BJ (cell line): ENCODE measurements around the gene PDZD2. TPM values are rescaled to one million over a fixed set of nuclear protein-coding genes. Genes with fewer than 3 reads are reported as not detected.

ENCODE experiments used
- CTCF ChIA-PET: fragments of 350-600 bp; formaldehyde crosslinking; extraction: SDS; loops from one replicate; lab custom pipeline; 2021; ENCODE audit warnings: antibody characterized with exemption, inconsistent platforms; lab: Yijun Ruan, JAX
- POLR2A ChIA-PET: fragments of 300-600 bp; sonication (Branson Sonifier 250); formaldehyde crosslinking; extraction: SDS; loops from one replicate; lab custom pipeline; 2021; ENCODE audit warnings: antibody characterized with exemption; lab: Charles Lee
- DNase-seq: peaks from one replicate; pipeline ENCODE4 v3.0.0-alpha.2; 2011; ENCODE audit warnings: low read depth
- H3K27me3 ChIP-seq: 2 replicates; pipeline ENCODE4 v1.6.0; 2011; ENCODE audit warnings: low read length; ENCODE audit not compliant: control insufficient read depth, insufficient read depth
- H3K36me3 ChIP-seq: 2 replicates; pipeline ENCODE4 v1.5.1; 2011; ENCODE audit warnings: low read length; ENCODE audit not compliant: control insufficient read depth, insufficient read depth
- H3K4me3 ChIP-seq: 2 replicates; pipeline ENCODE4 v1.5.1; 2011; ENCODE audit warnings: low read depth, mild to moderate bottlenecking, control low read depth, low read length
- polyA plus RNA-seq: library from polyadenylated mRNA; depleted of rRNA; stranded (reverse); fragments of >200 nt; gene quantifications from 2 replicates; pipeline ENCODE4 v1.2.3, GENCODE V29; 2011
- TF ChIP-seq, protein P1 (sequence below): IDR thresholded peaks from 2 replicates; pipeline ENCODE4 v1.5.1; 2011; ENCODE audit warnings: low read depth, mild to moderate bottlenecking, control low read depth, inconsistent platforms, low read length, moderate library complexity; ENCODE audit not compliant: insufficient read depth

Gene PDZD2
- polyA plus RNA-seq, 1 experiment, result 0.06 TPM

DNA sequence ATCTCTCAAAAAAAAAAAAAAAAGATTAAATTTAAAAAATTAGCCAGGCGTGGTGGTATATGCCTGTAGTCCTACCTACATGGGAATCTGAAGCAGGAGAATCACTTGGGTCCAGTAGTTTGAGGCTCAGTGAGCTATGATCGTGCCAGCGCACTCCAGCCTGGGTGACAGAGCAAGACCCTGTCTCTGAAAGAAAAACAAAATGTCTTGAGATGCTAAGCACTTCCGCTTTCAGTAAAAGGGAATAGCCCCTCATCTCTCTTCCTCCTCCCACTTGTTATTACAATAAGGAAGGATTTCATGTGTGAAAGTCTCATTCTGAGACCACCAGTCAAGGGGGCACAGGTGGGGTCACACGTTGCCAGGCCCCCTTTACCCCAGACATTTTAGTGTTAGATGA lies 455.8 kb downstream of the PDZD2 start:
- Histone ChIP-seq H3K36me3 (peaks cover 6% of the 10 kb centered on the region), H3K27me3 (no peaks in the 10 kb centered on the region), H3K4me3 (no peak overlapping the region)
- ChIA-PET POLR2A (no interaction called here), CTCF (interaction anchor here (0.8 to 2.8 kb wide), 4 partner anchors 9 to 270 kb away, joined by 3 to 54 read pairs (median 4); no protein-coding TSS in a partner anchor)
- DNase-seq, result no peak
- TF ChIP-seq, protein P1, sequence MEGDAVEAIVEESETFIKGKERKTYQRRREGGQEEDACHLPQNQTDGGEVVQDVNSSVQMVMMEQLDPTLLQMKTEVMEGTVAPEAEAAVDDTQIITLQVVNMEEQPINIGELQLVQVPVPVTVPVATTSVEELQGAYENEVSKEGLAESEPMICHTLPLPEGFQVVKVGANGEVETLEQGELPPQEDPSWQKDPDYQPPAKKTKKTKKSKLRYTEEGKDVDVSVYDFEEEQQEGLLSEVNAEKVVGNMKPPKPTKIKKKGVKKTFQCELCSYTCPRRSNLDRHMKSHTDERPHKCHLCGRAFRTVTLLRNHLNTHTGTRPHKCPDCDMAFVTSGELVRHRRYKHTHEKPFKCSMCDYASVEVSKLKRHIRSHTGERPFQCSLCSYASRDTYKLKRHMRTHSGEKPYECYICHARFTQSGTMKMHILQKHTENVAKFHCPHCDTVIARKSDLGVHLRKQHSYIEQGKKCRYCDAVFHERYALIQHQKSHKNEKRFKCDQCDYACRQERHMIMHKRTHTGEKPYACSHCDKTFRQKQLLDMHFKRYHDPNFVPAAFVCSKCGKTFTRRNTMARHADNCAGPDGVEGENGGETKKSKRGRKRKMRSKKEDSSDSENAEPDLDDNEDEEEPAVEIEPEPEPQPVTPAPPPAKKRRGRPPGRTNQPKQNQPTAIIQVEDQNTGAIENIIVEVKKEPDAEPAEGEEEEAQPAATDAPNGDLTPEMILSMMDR, result no peak

- H3K27me3 ChIP-seq, result no peaks in the 10 kb centered on the region
- no peak overlapping the region for H3K4me3 ChIP-seq
- CTCF ChIA-PET, result interaction anchor here (0.8 to 1.3 kb wide), 3 partner anchors 10 to 51 kb away, joined by 3 to 5 read pairs (median 3); no protein-coding TSS in a partner anchor
- TF ChIP-seq, protein P1, result no peak
- POLR2A ChIA-PET, result no interaction called here
- no peak for DNase-seq
- H3K36me3 ChIP-seq, result peaks cover 9% of the 10 kb centered on the region
Observed at GRCh38 chr5:32095261-32095671, 456.3 kb downstream of the PDZD2 start.

GRCh38 chr5:32096891-32097595 lies 458.1 kb downstream of the PDZD2 start:
- CTCF ChIA-PET, result no interaction called here
- Histone ChIP-seq H3K27me3 (no peaks in the 10 kb centered on the region), H3K4me3 (no peak overlapping the region), H3K36me3 (peaks cover 15% of the 10 kb centered on the region)
- POLR2A ChIA-PET, result no interaction called here
- TF ChIP-seq, protein P1, result no peak
- no peak for DNase-seq

- TF ChIP-seq, protein P1, result no peak
- no peaks in the 10 kb centered on the region for H3K27me3 ChIP-seq
- H3K36me3 ChIP-seq, result peaks cover 20% of the 10 kb centered on the region
- ChIA-PET CTCF (interaction anchor here (1.1 to 1.6 kb wide), 2 partner anchors 9 to 11 kb away, joined by 3 to 4 read pairs; no protein-coding TSS in a partner anchor), POLR2A (no interaction called here)
- no peak for DNase-seq
- no peak overlapping the region for H3K4me3 ChIP-seq
Observed at GRCh38 chr5:32098291-32098690, 459.4 kb downstream of the PDZD2 start.

DNA sequence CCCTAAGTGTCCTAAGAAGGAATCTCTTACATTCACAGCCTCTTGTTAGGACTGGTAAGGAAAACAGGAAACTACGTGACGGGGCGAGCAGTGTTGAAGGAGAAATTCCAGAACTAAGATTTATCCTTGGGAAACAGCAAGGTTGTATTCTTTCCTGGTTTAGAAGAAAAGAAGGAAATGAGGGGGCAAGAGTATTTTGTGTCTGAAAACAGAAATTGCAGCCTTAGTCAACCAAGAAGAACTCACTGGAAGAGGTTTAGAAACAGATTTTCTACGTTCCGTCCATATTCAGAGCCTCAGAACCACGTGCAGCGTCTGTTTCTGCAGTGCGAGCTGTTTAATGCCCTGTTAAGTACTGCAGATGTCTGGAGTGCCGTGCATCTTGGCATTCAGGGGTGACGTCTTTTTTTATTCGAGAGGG lies 460.0 kb downstream of the PDZD2 start:
- CTCF ChIA-PET, result interaction anchor here (0.5 to 1.6 kb wide), 3 partner anchors 9 to 28 kb away, joined by 3 to 4 read pairs (median 3); no protein-coding TSS in a partner anchor

More for the DNA sequence above, 460.0 kb downstream of the PDZD2 start:
- no peak for DNase-seq
- TF ChIP-seq, protein P1, result no peak
- Histone ChIP-seq H3K36me3 (peaks cover 25% of the 10 kb centered on the region), H3K27me3 (no peaks in the 10 kb centered on the region), H3K4me3 (no peak overlapping the region)
- POLR2A ChIA-PET, result no interaction called here
